GM19463 (cell line): ENCODE measurements around the gene SYT2.
"Not testable (repeated sequence)": the region's sequence is repeated elsewhere in the genome, so short reads cannot be mapped to it uniquely, and the experiment has no call there.

Experiments
- ATAC-seq: cut with Tn5 transposase; IDR thresholded peaks from one replicate; pipeline ENCODE4 v1.9.1; 2021; ENCODE audit warnings: mild to moderate bottlenecking, moderate library complexity; ENCODE audit not compliant: unreplicated experiment

Gene SYT2

DNA sequence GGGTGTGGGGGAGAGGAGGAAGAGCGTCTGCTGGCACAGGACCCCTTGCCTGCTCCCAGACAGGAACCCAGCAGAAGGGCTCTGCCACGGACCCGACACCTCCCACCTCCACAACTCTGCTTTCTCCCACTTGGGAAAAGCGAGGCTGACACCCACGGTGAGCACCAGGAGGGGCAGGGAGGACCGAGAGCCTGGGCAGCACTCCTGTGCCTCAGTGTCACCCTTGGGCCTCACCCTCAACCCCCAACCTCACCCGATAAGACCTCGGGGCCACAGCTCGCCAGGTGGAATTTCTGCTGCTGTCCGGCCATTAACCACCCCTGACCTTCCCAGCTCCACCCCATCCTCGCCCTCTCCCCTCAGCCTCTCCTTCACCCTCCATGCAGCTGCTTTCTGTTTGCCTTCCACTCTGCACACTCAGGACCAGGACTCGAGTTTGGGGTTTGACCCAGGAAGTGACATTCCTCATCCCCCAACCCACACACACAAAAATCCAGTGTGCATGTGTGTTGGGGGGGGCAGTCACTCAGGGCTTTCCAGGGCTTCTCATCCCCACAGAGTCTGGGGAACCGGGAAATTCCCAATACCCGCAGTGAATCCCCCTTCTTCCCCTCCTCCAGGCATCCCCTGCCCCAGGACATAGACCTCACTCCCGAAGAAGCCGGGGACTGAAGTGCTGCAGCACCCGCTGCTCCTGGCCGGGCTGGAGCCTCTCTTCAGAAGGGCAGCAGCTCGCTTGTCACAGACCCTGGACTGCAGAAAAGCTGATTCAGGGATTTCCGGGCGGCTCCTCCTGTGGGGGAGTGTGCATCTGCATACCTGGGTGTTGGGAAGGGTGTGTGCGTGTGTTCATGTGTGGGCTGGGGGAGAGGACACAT lies 65.8 kb downstream of the SYT2 start:
- no peak for ATAC-seq

DNA sequence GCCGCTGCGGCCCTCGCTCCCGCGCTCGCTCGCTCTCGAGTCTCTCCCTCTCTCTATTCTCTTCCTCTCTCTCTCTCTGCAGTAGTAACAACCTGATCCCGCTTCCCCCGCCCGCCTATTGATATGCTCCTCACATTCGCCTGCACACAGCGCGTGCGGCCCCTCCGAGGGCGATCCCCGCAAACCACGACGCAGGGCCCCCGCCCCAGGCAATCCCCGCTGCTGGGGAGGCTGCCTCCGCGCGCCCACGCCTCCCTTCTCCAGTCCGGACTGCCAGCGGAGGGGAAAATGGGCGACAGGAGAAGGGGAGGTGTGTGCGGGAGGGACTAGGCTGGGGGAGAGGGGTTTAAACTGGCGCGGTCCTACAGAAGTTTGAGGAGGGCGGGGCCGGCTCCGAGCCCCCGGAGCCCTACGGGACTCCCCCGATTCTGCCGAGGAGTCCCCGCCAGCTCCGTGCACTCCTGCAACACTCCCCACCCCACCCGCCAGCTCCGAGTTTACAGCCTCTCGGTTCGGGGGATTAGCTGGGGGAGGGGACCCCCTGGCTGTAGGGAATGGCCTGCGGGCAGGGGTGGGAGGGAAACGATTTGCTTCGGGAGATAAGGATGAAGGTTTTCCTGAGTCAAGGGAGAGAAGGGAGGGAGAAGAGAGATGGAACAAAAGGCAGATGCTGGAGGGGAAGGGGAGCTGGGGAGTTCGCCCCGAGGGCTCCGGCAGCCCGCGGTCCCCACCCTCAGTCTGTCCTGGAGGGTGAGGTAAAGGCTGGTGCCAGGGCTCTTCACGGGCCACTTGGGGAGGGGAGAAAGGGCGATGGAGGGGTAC lies 66.6 kb downstream of the SYT2 start:
- ATAC-seq: no peak

DNA sequence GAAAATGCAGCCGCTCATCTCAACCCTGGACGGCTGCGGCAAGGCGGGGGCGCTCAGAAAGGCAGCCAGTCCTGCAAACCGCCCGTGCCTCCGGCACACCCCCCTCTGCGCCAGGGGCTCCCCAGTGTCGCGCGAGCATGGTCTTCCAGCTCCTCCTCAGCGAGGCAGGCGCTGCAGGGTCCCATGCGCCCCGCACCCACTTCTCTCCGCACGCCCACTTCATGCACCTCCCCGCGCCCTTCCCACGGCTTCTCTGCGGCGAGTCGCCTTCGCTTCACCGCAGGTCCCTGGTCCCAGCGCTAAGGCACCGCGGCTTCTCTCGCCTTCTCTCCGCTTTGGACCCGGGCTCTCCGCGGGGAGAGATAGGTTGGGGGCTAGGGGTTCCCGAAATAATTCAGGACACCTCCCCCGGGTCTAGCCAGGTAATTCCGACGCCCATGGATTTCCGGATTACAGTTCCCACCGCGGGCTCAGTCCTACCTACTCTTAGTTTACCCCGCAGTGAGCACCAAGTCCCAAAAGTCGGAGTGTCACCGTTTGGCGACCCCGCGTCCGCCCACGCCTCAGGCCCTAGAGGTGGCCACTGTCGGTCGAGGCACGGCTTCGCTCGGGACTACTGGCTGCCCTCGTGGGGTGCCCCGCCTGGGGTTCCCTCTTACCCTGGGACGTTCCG lies 67.5 kb downstream of the SYT2 start:
- no peak for ATAC-seq

DNA sequence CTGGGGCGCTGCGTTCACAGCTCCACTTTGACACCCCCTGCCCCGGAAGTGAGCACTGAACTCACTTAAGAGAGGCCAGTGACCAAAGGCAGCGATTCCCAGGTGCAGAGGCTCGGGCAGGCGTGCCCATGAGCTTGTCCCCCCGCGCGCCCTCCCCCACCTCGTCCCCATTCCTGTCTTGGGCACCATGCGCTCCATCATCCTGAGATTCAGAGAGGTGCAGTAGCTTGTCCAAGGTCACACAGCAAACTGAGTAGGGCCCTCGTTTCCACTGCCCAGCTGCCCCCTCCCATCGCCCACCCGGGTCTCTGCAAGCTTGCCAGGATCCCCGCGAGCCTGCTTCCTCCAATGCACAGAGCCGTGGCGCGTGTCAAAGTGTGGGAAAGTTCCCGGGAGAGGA lies 68.0 kb downstream of the SYT2 start:
- no peak for ATAC-seq

DNA sequence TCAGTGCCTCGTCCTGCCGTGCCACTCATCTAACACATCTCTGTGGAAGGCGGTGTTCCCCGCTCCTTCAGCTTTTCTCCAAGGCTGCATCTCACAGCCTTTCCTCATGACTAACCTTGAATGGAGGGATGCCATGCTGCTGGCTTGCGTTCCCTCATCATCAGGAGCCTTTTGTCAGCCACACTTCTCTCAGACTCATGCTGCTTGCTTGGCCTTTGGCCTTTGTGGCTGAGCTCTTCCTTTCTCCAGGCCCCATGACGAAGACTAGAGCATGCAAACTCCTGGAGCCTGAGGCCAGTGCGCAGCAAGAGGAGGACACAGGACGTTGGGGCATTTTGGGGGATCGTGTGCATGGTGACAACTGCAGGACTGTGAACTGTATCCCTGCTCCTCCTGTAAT lies 70.8 kb downstream of the SYT2 start:
- no peak for ATAC-seq

DNA sequence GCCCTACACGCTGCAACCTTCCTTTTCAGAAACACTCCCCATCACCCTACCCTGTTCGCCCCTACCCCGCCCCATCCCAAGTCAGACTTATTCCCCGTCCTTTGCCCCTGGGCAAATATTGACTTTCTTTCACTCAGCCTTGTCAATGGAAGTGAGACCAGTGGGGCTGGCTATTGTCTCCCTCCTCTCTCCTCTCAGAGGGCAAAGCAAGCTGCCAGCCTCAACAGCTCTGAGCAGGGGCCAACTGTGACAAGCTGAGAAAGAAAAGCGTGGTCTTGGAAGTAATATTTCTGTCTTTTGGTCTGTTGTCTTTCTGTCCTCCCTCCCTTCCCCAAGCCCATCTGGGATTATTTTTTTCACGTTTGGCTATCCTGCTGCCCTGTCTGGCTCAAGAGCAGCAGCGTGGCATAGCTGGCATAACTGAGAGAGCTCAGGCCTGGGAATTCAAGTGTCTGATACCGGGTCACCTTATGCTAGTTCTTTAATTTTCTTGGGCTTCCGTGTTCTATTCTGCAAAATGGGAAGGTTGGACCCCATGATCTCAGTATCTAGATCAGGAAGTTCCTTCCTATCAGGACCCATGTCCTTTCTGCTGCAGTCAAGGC lies 71.5 kb downstream of the SYT2 start:
- ATAC-seq: not testable (repeated sequence)

DNA sequence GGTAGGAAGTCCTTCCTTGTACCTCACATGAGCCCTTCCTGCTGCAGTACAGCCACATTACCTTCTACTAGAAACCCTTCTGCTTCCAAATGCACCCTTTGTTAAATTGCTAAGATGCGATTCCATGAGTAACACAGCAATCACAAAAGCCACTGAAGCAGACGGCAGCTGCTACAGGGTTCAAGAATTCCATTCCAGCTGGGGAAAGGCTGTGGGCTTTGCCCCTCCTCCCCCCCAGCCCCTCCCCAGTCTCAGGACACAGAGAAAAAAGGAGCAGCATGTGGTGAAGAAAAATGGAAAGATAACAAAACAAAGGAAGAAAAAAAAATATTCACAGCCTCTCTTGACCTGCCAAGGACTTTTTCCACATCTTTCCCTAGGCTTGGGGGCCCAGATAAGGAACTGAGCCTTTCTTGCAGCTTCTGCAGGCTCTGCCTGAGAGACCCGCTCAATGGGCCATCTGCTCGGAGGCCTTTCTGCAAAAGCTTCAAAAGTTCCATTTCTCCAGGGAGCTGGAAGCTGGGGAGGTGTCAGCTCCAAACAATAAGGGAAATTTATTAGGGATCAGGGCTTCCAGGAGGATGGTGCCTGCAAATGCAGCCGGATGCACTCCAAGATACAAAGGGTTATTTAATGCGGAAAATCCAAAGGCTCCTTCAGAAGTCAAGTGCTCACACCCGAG lies 72.1 kb downstream of the SYT2 start:
- ATAC-seq: no peak

DNA sequence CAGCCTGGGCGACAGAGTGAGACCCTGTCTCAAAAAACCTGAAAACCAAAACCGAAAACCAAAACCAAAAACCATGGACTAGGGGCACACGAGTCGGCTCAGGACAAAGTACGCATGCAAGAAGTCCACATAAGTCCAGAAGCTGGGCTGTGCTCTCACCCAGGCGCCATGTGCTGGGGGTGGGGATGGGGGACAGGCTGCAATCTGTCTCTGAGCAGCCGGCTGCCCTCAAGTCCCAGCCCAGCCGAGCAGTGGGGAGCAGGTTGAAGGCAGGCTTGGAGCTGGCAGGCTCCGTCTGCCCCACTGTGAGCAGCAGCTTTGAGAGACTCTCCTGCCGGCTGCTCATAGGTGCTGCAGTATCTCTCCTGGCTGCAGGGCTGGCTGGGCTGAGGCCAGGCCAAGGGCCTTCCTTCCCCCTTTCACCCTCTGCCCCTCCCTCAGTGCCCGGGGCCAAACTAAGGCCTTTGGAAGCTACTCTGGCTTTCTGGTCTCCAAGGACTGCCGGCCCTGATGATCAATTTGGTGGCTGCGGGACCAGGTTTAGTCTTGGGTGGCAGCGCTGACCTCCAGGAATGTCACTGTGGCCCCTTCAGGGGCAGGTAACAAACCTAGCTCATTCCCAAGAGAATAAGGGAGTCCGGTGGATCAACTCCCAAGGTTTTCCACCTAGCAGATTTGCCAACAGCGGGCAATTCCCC lies 72.8 kb downstream of the SYT2 start:
- not testable (repeated sequence) for ATAC-seq

DNA sequence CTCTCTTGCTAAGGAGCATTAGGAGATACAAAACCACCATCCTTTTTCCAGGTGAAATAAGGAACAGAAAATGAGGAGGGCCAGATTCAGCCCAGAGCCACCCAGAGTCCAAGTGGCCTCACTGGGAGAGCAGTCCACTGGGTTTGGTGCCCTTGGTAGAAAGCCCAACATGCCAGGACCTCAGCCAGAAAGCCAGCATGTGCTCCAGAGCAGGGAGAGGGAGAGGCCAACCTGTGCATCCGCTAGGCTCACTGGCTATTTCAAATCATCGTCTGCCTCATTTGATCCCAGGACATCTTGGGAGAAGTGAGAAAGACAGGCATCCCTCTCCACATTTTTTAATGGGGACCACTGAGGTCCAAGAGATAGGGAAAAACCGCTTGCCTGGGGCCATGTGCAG lies 74.1 kb downstream of the SYT2 start:
- ATAC-seq: not testable (repeated sequence)

DNA sequence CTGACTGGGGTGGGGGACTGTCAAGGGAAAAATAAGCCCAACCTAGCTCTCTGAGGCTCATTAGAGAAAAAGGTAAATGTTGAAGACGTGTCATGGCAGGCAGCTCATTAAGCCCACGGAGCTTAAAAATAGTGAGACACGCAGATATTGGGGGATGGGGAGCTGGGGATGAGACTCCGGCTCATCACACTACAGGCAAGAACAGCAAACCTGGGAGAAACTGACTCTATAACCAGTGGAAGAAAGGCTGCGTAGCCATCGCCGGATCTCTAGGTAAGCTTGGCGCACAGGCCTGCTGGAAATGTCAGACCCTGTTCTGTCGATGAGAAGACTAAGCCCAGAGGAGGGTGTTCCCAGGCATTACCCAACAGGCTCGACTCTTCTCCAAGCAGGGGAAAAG lies 78.0 kb downstream of the SYT2 start:
- ATAC-seq: no peak

DNA sequence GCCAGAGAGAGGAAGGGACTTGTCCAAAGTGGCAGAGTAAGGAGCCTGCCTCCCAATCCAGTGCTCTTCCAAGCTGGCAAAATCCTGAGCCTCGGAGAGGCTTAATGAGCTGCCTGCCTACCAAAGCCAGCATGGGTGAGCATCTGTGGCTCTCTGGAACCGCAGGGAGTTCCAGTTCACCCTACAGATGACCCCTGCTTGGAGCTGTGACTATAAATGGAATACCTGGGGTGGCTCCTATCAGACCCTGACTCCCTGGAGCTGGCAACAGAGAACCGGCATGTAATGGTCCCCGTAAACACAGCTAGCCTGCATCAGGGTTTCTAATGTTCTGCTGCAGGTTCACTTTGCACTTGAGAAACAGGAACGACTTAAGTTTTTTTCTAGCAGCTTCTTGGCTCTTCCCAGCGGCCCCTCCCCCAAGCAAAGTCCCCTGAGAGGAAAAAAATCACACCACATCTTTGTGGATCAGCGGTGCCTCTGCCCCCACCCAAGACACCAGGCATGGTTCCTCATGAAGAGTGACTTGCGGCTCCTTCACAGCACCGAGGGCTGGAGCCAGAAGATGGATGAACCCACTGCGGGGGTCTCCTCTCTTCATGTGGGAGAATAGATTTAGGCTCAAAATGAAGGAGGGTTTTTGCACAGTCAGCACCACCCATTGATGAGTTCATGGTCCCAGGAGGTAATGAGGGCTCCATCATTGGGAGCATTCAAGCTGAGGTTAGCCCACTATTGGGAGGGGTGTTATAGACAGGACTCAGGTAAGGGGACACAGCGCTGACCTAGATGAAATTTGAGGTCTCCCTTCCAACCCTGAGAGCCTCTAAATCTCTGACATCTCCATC lies 79.0 kb downstream of the SYT2 start:
- ATAC-seq: no peak

DNA sequence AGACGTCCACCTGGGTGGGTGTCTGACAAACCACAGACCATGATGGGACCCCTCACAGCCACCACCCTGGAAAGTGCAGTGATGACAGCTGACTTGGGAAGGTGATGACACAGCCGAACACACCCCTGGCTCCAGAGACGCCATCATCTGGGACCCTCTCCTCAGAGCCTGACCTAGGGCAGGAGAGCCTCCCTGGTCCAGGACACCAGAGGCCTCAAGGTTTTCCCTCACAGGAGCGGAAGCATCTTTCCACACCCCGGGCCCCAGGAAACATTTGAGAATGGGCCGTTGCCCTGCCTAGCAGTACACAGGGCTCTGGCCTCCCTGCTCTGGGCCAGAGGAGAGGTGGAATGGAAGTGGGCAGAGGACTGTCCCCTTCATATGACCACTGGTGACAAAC lies 79.7 kb downstream of the SYT2 start:
- ATAC-seq: no peak

DNA sequence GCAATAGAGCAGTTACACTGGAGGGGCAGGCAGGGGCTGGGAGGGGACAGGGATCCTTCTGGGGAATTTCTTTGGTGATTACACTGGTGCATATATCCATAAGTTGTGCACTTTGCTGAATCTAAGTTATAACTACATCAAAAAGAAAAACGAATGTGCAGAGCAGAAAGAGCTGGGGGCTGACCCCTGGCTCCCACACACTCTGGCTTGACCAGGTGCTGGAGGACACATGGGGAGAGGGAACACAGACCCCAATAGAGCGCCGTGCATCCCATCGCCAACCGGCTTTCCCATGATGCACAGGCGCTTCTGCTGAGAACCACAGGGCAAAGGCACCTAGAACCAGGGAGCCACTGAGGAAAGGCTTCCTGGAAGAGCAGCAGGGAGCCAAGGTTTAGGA lies 80.2 kb downstream of the SYT2 start:
- not testable (repeated sequence) for ATAC-seq

DNA sequence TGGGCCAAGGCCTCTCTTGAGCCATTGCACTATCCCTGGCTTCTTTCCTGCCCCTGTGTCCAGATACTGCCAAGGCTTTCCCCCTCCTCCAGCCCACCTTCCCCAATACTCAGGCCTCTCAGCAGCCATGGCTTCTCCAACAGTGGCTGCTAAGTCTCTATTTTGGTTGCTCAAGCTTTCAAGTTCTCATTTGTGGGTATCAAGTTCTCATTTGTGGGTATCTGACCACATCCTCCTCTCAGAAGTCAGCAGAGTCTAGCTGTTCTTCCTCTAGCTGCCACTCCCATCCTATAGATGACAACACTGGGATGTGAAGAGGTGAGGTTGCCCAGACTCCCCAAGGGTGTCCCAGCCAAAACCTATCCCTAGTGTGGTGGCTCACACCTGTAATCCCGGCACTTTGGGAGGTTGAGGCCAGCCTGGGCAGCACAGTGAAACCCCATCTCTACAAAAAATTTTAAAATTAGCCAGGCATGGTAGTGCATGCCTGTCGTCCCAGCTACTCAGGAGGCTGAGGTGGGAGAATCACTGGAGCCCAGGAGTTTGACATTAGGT lies 80.9 kb downstream of the SYT2 start:
- peak; percentile 71 for ATAC-seq

DNA sequence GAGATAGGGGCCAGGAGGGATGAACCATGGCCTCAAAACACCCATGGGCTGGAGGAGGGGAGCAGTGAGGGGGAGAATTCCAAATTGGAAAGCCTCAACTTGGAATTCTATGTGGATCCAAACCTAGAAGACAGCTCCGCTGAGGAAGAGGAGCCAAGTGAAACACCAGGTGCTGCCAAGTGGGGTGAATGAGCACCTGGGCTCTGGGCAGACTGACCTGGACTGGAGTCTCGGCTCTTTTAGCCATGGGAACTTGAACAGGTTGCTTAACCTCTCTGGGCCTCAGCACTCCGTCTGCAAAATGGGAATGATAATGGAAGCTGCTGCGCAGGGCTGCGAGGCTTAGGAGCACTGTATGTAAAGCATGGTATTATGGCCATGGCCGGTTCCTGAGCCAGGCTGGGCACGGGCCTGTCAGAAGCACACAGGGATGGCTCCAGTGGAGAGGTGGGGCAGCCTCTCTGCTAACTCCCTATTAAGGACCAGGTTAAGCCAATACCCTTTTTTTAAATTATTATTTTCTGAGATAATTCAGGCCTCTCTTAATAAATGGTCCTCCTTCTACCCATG lies 81.5 kb downstream of the SYT2 start:
- ATAC-seq: no peak

DNA sequence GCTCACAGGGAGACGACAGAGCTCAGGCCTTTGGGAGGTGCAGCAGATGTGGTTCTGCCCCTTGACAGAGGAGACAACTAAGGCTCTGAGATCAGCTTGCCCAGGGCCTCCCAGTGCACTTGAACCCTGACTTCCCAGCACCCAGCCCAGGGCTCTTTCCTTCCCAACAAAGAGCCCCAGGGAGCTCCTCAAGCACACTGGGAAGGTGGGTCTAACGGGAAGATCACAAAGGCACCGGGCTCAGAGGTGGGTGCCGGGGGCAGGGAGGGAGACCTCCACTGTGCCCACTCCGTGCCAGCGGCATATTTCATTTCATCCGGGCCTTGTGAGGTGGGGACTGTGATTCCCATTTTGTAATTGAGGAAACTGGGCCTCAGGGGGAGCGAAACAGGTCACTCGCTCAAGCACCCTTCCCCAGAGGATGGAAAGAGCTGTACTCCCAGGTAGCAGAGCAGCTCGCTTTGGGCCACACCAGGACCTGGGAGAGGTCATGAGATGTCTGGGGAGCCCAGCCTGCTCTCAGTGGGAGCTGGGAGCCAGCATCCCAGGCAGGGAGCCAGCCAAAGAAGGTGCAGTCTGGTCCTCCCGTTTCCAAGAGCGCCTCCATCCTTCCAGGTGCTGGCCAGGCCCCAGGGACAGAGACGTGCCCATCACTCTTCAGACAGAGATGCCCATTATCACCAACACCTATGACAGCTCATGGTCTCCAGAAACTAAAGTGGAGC lies 82.3 kb downstream of the SYT2 start:
- no peak for ATAC-seq

DNA sequence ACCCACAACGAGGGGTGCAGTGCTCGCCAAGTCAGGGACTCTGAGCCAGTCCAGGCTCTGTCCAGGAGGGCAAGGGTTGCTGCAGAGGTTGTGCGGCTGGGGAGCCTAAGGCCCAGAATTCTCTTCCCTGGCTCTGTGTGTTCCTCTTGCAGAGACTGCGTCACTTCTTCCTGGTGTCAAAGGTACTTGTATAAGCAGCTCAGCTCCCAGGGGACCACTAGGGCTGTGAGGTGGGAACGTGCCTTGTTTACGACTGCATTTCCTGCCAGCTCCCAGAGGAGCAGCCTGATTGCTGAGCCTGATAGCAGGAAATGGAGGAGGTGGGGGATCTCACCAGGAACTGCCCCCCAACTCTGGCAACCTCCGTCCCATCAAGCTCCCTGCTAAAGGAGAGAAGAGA lies 83.2 kb downstream of the SYT2 start:
- not testable (repeated sequence) for ATAC-seq
